Measurements from ENCODE around the gene SLC35F3.
"Not testable (repeated sequence)": the region's sequence is repeated elsewhere in the genome, so short reads cannot be mapped to it uniquely, and the experiment has no call there.

SLC35F3 gene

GRCh38 chr1:234300096-234300495, 395.6 kb downstream of the SLC35F3 start:
- no peak for DNase-seq

GRCh38 chr1:234301663-234302062, 397.2 kb downstream of the SLC35F3 start:
- DNase-seq = not testable (repeated sequence)

DNA sequence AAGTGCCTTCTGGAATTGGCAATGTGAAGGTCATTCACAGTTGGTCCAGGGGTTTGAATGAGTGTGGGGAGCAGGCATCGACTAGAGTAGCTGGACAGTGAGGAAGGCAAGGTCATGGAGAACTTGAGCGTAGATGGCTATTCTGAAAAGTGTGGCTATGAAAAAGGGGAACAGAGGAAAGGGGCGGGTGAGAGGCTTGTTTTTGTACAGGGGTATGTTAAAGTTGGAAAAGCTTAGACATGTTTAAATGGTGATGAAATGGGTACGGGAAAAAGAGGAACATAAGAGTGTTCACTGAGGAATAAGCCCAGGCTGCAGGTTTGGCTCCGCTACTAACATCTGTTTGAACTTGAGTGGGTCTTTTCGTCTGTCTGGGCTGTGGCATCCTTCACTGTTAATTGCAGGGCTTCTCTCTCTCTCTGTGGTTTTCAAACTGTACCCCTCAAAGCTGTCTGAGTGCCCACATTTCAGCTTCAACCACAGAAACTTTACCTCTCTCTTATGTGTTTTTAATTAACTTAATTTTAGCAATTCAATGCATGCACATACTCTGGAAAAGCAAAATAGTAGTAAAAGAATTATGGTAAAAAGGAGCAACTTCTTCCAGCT, 398.0 kb downstream of the SLC35F3 start:
- no peak for DNase-seq

DNA sequence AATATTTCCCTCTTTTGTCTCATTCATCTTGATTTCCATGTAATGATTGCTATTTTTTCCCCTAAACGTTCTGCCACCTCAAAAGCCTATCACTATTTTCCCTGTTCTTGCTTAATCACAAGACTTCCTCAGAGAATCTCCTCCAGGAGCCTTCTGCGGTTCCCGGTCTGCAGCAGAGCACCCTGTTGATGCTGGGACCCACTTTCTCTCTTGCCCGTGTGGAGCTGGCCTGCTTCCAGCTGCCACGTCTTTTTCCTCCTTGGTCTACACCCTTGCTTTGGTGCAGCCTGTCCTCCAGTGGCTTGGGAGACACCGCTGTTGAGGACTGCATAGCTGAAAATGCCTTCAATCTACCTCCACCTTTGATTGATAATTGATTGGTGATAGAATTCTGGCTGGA, 398.8 kb downstream of the SLC35F3 start:
- DNase-seq = no peak

DNA sequence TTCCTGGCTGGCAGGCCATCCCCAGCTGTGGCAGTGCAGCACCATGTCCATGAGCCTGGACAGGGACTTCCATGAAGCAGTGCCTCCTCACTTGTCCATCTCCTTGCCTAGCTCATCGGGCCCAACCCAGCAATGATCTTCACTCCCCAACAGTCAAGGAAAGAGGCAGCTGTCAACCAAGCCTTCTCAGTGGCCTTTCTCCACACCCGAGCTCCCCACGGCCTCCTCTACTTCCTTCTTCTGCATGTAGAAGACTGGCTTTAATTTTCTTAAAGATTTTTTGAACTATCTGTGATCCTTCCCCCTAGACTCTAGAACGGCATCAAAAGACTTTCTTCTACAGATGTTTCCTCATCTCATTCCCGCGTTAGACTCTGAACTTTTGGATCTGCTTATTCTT, 403.2 kb downstream of the SLC35F3 start:
- DNase-seq = no peak

- no peak for DNase-seq
These were observed 404.7 kb downstream of the SLC35F3 start for GRCh38 chr1:234309243-234309597.

DNA sequence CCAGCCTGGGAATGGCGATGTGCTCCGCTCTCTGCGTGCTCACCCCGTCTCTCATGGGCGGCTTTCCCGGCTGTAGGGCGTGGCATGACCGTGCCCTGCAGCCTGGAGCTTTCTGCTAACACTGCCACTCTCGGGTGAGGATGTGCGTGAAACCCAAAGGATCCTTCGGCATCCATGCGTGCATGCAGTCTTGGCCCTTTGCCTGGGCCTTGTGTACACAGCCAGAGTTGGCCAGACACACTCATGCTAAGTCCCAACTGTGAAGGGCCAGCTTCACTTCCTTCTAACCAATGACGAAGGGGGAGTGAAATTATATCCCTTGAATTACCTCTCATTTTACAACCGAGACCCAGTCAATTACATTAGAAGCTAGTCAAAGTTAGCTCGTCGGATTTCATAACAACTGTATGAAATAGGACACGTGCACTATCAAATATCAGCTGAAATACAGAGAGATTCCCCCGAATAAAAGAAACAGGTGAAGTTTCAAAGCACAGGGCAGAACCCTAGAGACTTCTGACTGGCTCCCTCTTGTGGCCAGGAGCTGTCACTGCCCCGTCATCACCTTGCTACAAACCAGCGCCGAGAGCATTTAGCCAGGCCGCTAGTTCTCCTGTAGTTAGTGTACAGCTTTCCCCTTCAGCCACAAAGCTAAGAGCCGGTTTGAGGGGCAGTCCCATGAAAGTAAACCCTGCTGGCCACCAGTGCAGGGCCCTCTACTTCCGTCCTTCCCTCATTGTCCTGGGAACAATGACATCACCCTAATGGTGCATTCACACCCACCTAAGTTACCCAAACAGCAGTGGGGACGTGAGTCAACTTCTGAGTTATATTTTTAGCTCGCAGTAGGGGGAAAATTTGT, 405.4 kb downstream of the SLC35F3 start:
- peak; percentile 22 to 56 (median 42) for DNase-seq

DNA sequence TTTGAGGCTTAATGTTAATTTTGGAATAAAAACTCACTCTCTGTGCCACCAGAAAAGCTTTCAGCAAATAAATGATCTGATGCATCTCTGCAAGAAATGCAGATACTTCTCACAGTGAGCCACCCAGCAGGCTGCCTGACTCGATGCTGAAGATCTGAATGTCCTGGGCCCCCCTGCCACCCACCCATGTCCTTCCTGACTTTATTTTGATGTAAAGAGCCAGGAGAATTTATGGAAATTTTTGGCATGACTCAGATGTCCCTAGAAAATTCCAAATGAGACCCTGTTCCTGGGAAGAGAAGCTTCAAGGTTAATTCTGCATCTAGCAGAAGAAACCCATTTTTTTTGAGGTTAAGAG, 406.0 kb downstream of the SLC35F3 start:
- no peak for DNase-seq

DNA sequence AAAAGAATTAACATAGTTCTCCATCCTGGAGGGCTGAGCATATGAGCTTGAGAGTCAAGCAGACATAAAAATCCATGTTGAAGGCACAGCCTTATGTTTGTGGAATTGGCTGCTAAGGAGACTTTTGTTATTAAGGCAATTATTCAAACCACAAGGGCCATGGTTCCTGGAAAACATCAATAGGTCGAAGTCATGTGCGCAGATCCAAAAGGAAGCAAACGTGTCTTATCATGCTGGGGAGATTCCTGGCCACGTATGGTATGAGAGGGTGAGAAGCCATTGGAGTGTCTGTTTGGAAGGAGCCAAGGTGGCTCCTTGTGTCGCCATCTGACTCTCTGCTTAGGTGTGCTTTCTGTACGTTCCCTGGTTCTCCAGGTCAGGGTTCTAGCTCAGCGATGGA, 406.9 kb downstream of the SLC35F3 start:
- DNase-seq = no peak

DNA sequence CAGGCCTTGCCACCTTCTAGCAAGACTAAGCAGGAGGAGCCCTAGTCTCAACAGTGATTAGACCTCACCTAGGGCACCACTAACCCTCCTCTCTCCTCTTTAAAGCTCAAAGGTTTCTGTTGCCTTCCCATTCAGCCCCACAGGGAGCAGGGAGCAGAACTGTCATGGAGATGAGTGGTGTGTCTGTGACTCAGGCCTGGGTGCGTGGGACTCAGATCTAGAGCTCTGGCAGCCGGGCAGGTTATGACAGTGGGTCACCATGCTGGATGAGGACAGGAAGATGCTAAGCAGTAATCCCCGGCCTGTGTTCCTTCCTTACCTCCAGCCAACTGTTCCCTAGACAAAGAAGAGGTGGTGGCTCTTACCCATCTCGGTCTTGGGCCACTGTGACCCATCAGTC, 408.7 kb downstream of the SLC35F3 start:
- DNase-seq = no peak

GRCh38 chr1:234315091-234315541, 410.6 kb downstream of the SLC35F3 start:
- DNase-seq = no peak

DNA sequence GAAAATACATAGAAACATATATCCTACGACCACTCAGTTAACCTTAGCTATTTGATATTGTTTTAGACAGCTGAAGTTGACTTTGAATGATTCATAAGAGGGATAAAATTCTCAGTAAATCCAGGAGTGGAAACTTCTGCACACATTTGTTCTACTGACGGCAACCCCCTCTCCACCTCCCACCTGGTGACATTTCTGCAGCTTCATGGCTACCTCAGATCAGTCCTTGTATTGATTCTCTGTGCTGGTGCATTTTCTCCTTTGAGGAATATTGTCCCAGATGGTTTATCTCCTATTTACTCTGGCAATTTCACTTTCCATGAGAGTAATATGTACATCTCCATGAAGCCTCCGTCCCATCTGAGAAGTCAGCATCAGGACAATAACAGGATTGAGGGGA, 411.1 kb downstream of the SLC35F3 start:
- no peak for DNase-seq

DNA sequence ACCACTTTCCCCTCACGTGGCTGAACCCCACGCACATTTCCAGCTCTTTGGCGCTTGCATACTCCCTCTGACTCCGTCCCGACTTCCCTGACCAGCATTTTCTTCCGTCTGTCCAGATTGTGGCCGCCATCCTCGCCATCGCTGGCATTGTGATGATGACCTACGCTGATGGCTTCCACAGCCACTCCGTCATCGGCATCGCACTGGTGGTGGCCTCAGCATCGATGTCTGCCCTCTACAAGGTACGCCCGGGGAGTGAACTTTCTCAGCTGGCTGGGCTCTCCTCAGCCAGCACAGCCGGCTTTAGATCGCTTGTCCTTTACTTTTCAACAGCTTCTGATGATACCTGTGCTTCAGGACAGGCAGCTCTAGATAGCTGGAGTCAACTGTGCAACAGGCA, 412.0 kb downstream of the SLC35F3 start:
- no peak for DNase-seq

GRCh38 chr1:234316937-234317336, 412.5 kb downstream of the SLC35F3 start:
- DNase-seq = no peak

DNA sequence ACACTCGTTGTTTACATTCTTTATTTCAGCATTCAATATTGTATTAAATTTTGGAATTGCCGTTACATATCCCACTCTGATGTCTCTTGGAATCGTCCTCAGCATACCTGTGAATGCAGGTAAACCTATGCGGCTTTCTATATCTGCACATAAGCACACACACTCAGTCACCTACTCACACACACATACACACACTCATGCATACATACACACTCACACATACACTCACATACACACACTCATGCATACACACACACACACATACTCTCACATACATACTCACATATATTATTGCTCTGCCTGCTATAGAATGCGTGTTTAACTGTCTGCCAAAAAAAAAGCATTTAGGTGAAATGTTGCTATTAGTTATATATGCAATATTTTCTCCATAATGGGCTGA, 415.6 kb downstream of the SLC35F3 start:
- DNase-seq = no peak

DNA sequence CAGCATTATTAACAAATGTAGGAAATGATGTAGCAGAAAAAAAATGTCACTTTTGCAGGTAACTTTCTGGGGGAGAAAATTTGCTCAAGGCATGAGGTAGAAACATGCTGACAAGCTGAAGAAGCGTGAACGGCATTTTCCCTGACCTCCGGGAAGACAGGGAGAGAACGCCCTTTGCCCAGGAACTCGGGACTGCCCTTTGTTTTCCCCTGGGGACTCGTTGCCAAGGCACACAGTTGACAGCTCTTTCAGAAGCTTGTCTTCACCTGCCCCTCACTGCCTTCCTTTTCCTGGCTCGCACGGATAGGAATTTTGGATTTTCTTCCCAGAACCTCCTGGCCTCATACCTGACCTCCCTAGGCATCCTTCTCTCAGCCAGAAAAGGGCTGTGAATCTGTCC, 416.1 kb downstream of the SLC35F3 start:
- no peak for DNase-seq

DNA sequence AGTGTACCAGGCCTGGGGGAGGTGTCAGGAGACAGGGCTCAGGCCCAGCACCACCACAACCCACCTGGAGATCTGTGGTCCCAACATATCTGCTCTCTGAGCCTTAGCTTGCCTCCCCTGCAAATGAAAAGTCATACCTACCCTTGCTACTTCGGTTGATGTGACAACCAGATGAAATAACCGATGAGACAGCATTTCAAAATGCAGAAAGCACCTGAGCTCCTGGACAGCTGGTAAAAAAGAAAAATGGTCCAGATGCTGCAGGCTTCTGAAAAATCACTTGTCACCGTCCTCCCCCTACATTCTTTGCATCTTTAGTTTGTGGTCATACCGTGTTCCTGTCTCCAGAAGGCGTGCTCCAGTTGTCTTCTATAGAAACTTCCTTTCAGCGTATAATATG, 416.8 kb downstream of the SLC35F3 start:
- DNase-seq = no peak

GRCh38 chr1:234322097-234322496, 417.6 kb downstream of the SLC35F3 start:
- DNase-seq = no peak

GRCh38 chr1:234322979-234323378, 418.5 kb downstream of the SLC35F3 start:
- DNase-seq = peak in 2 of 4 experiments; percentile 11 to 61

DNA sequence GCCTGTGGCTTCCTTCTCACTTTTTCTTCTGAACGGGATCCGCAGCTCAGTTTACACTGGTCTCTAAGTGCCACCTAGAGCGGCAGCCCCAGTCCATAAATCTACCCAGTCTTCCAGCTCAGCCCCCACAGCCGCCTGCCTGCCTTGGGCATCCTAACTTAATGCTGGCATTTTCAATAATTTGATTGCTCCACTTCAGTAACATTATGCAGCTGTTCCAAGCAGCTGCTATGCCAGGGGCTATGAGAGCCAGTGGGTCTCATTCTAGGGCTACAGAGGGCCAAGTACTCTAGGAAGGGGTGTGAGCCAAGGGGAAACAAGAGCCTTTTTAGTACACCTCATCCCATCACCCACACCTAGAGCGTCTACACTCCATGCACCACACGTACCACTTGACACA, 420.3 kb downstream of the SLC35F3 start:
- DNase-seq = no peak

GRCh38 chr1:234325878-234326496, 421.5 kb downstream of the SLC35F3 start:
- no peak for DNase-seq

DNA sequence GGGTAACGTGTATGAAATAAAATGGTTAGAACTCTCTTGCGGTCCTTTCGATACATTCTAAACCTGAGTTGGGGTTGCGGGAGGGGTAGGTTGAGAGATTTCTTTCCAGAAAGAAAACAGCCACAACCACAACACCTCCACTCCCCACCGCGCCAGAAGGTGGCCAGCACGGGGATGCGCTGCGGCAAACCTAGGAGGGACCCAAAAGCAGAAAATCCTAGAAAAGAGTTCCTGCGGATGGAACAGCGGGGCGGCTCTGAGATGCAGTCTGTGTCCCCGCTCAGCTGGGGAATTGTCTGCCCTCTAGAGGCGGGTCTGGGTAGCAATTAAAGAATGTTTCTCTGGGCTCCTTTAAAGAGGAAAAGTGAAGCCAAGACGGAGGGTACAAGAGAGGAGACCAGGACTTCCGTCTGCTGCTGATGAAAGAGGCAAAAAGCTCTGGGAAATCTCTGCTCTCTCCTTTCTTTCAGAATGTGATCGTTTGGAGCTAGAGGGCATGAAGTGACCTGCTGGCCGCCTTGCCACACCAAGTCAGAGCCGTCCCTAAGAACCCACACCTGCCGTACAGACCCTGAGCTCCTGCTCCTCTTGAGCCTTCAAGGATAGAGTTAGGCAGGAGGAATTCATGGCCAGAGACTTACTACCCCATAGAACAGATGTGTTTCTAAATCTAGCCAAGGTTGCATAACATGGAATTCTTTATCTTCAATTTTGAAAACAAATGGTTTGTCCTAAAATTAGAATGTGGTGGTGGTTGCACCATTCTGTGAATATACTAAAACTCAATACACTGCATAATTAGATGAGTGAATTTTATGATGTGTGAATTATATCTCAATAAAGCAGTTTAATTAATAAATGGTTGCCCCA, 422.3 kb downstream of the SLC35F3 start:
- peak in 3 of 4 experiments; percentile 25 to 54 (median 45) for DNase-seq

- DNase-seq = no peak
These were observed 423.2 kb downstream of the SLC35F3 start for GRCh38 chr1:234327577-234328164.
